GM19324 (cell line): Measurements from ENCODE around the gene FAM193B.
"Not testable (repeated sequence)": the region's sequence is repeated elsewhere in the genome, so short reads cannot be mapped to it uniquely, and the experiment has no call there.

Experiments used
- ATAC-seq: cut with Tn5 transposase; IDR thresholded peaks from one replicate; pipeline ENCODE4 v1.9.1; 2021; ENCODE audit warnings: mild to moderate bottlenecking, moderate library complexity; ENCODE audit not compliant: unreplicated experiment, low FRiP score

FAM193B gene

DNA sequence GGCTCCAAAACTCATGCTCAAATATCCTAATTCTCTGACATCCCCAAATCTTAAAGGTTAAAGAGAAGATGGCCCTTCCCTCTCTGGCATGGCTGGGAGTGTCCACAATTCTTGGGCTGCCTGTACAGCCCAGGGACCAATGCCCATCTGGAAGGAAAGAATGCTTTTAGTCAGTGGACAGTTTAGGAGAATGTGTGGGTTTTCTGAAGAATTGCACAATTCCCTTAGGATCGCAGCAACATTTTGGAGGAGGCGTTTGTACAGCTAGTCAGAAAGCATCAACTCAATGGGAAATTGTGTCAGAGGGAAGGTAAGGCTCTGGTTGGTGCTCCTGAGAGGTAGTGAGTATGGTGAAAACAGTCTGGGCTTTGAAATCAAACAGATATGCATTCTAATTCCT, 15.0 kb downstream of the FAM193B start:
- no peak for ATAC-seq

DNA sequence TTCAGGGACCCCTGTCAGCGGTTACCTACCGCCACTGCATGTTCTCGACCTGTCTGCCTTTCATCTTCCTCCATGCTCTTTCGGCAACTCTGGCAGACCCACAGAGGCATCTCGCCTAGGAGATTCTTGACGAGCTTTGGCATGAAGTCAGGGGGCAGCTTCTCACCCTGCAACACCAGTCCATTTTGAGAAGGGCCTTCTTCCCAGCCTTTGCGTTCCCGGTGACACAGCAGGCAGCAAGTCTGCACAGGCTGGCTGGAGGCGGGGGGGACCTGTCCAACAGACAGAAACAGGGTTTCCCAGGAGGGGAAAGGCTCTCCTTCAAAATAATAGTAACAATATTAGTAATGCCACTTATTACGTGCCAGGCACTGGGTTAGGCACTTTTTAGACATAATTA, 15.5 kb downstream of the FAM193B start:
- no peak for ATAC-seq

DNA sequence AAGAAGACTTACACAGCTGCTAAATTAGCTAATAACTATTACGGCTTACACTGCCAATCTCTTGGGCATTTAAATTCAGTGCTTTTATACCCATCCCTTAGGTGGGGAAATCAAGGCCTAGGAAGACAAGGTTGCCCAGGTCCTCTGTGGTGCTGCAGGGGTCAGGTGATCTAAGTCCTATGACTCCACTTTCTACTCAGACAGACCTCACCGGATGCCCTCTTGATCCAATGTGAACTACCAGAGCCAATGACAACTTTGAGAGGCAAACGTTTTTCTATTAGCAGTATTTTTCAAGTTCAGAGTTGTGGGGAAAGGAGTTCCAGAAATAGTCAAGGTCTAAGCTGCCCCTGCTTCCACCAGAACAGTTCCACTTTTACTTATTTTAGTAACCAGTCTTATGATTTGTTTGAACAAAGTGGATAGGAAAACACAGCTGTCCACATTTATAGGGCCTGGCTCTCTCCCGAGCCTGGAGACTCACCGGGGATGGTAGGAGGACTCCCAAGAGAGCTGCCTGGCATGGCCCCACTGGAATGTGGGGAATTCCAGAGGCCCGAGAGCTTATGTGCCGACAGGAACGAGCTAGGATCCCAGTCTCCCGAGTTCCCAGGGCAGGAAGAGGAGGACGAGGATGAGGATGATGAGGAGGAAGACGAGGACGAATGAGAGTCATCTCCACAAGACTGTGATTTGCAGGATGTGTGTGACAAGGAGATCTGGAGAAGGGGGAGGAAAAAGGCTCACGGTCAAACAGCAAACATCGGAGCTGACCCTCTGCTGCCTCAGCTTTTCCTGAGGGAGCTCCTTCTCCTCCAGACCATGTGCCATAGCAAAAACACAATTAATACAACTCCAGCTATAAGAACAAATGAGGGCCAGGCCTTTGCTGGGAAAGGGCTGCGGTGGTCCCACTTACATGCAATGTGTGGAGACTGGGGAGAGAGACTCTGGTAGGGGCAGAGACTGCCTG, 16.7 kb downstream of the FAM193B start:
- no peak for ATAC-seq

DNA sequence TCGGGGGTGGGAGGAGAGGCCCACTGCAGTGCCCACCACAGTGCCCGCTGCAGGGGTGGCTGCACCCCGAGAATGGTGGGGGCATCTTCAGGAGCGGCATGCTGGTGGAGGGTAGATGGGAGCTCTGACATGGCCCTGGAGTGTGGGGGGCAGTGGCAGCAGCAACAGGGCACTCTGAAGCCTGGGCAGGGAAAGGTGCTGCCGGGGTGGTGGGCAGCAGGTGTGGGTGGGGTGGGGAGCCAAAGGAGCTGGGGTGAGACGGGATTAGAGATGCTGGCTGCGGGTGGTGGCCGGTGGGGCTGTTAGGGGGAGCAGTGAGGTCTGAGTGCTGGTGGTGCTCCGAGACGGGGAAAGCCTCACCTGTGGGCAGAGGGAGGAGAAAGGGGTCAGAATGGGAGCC, 18.0 kb downstream of the FAM193B start:
- no peak for ATAC-seq

DNA sequence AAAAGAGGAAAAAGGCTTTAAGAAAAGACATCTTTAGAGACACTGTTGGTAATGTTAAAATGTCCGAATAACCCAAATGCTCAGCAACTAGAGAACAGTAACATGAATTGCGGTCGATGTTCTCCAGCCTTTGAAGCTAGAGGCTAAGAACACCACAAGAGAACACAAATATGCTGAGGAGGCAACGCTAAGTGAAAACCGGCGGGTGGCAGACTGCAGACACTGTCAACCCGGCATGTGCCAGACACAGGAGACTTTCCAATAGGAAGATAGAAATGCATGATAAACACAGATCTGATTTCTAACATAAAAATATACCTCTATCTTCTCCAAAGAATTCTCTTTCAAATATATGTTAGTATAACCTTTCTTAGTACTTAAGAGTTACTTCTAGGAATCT, 19.2 kb downstream of the FAM193B start:
- ATAC-seq = no peak

DNA sequence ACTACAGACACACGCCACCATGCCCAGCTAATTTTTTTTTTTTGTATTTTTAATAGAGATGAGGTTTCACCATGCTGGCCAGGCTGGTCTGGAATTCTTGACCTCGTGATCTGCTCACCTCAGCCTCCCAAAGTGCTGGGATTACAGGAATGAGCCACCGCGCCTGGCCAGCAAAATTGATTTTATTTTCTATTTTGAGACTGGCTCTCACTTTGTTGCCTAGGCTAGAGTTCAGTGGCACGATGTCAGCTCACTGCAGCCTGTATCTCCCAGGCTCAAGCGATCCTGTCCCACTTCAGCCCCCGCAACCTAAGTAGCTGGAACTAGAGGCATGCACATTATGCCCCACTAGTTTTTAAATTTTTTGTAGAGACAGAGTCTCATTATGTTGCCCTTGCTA, 19.9 kb downstream of the FAM193B start:
- not testable (repeated sequence) for ATAC-seq

DNA sequence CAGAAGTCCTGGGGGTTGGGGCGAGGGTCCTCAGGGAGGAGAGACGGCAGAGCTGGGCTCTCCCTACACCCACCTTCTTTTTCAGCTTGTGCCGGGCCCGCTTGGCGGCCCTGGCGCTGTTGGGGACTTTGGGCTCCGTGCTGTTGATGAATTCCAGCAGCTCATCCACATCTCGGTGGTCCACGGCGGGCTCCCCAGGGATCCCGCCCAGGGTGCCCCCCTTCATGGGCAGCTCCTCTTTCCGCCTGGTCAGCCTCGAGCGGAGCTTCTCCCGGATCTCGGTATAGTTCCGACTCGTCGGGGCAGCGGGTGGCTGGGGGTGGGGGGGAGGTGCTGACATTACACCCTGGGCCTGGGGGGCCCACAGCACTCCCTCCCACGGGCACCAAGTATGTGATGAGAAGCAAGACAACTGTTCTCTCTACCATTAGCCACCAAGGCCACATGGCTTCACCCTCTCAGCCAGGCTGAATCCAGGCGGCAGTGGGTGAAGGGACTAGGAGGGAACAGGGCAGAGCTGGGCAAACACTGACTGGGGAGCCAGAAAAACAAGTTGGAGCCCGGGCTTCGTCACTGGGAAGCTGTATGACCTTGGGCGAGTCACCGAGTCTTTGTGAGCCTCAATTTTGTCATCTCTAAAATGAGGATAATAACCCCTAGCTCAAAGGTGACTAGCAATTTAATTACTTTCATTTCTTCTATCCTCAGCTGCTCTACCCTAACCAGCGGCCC, 23.0 kb downstream of the FAM193B start:
- no peak for ATAC-seq

DNA sequence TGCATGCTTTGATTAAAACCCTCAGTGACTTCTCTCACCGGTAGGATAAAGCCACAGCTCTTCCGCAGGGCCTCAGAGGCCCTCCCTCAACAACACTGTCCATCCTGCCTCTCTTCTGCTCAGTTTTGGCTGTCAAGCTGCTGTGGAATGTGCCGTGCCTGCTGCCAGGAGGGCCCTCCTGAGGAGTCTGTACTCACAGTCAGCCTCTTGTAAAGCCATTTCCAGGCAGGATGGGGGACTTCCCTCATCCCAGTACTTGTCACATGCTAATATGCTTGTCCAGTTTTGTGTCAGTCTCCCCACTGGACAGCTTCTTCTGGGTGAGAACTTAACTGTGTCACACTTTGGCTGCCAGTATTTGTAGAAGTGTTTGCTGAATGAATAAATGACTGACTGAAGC, 23.7 kb downstream of the FAM193B start:
- ATAC-seq = no peak

DNA sequence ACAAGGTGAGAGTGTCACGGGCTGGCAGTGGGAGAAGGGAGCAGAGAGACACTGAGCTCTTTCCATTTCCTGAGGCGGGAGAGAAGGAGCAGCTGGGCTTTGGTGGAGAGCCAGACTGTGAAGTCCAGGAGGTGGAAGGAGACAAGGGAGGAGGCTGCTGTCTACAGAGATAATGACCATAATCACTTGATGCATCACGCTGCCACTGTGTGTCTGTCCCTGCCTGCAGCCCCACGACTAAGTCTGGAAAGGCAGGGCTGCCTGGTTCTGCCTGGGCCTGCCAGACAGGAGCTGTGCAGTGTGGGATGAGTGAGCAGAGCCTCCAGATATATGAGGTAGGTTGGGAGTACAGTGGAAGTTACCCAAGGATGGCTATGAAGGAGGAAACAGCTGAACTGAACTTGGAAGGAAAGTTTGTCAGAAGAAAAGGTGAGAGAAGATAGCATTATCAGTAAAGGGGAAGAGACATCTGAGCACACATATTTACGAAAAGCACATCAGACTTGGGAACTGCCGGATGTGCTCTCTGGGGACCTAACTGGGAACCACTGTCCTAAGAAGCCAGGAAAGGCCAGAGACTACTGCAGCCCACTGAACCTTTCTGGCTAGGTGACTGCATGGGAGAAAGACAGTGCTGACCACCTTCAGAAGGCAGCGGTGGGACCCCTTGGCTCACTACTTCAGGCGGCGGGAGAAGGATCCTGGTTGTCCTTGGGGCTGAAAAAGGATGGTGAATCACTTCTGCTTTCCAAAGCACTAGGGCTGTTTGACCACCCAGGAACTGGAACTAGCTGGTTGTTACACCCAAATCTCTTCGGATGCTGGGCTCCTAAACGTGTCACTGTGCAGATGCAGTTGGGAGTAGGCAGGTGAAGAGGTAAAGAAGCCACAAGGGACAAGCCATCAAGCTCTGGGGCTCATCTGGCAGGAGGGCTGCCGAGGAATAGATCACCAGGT, 24.8 kb downstream of the FAM193B start:
- no peak for ATAC-seq

DNA sequence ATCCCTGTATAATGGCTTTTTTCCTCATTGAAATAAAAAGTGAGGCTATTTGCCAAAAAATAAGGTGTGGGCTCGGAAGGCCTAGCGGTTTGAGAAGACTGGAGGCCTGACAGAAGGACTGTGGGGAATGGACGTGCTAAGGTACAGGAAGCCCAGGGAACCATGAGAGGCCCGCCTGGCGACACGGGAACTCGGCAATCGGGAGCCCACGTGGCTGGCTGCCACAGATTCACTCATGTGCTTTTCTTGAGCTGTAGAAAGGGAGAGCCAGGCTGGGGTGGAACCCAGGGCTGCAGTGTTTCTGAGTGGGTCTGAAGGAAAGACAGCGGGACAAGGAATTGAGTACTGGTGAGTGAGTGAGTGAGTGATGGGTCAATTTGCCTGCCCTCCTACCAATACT, 25.7 kb downstream of the FAM193B start:
- ATAC-seq = no peak

DNA sequence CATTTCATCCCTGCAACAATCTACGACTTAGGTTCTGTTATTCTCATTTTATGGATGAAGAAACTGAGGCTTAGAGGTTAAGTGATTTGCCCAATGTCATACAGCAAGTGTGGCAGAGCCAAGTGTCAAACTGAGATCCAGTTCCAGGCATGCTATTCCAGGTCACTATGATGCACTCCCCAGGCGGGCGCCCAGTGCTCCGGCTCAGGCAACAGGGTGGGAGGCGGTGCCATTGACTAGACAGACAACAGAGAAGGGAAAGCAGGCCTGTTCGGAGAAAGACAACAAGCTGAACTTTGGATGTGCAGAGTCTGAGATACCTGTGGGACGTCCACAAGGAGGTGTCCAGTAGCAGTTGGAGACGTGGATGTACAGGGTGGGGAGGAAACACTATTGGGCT, 26.8 kb downstream of the FAM193B start:
- no peak for ATAC-seq

DNA sequence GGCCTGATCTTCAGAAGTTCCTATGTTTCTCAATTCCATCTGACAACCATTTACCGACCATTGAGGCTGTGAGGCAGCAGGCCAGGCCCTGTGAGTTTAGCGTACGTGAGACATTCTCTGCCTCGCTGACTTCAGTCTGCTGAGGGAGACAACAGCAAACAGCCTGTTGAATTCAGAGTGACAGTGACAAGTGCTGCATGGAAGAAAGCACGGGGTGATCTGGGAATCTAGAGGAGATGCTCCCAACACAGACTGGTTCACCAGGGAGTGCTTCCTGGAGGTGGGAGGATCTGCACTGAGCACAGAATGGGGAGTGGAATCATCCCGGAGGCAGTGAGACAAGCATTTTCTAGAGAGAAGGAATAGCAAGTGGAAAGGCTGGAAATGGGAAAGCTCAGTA, 27.6 kb downstream of the FAM193B start:
- ATAC-seq = no peak

DNA sequence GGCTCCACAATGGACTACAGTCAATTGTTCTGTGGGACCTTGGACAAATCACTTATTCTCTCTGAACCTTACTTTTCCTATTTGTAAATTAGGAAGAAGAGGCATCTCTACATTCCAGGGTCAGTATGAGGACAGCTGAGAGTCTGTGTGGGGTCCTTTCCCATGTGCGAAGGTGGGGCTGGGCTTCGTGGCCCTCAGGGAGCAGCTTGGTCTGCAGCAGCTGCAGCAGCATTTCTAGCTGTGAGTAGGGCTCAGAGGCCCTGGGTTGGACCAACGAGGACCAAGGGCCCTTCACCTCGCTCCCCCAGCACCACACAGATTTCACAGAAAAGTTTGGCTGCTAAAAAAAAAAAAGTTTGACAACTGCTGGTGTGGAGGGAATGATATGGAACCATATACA, 28.2 kb downstream of the FAM193B start:
- no peak for ATAC-seq

DNA sequence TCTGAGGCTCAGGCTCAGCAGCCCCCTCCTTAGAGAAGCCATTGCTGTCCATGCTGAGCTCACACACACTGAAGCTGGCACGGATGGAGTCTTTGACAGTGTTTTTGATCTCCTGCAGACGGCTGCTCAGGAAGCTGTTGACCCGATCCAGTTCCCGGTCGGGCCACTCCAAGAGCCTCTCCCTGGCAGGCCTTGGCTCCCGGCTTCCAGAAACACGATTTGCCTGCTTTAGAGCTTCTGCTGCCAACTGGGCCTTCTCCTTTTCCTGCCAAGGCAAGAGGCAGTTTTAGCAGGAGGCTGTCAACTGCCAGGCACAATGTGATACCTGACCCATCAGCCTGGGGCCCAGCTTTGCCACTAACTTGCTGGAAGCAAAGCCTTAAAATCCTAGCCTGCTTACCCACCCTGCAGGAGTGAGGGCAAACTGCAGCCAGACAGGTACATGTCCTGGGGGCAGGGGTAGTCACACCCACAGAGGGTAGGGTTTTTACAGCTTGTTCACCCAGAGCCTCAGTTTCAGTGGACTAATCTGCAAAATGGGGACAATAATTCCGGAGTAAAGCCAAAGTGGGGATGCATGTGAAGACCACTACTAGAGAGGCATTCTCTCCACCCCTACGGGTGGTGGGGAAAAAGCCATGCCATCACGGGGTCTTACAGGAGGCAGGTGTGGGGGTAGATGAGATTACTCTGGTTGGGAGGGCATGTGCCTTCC, 29.3 kb downstream of the FAM193B start:
- ATAC-seq = no peak

DNA sequence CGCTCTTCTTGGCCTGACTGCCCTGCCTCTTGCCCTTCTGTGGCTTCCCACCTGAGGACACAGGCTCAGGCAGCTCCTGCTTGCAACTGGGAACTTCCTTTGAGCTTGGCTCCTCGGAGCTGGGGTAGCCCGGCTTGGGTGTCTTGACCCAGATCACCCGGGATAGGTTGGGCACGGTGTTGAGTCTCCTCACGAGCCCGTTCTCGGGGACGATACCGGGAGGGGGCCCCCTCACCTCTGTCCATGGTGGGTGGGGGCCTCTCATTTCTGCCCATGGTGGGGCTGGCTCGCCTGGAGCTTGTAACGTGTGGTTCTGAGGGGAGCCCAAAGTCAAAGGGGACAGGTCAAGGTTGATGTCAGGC, 29.8 kb downstream of the FAM193B start:
- no peak for ATAC-seq

DNA sequence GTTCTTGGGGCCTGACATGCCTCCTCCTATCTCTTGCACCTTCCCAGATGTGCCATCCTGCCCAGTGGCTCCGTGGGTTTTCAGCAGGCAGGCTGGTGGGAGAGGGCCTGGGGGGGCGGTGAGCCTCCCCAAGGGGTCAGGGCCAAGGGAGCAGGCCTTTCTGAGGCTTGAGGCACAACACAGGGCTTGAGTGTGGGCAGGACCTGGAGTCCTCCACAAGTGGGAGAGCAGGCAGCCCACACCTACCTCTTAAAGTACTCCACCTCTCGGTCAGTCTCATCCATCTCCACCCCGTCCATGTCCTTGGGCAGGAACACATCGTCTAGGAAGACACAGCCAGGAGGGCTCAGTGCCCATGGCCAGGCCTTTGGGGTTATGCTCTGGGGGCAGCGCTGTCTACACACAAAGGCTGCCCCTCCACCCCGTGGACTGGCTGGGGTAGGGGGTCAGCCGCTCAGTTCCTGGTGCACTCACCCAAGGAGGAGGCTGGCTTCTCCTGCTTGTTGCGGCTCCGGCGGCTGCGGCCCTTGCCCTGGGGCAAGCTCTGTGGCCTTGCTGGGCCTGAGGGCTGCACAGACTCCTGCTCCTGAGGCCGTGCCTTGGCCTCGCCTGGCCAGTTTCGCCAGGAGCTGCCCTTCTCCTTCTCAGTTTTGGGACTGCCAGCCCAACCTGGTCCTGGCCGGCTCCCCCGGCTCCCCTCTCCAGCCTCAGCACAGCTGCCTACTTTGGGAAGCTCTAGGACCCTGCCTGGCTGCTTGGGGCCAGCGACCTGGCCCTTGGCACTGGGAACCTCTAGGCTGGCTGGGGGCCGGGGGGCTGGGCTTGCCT, 30.4 kb downstream of the FAM193B start:
- no peak for ATAC-seq

DNA sequence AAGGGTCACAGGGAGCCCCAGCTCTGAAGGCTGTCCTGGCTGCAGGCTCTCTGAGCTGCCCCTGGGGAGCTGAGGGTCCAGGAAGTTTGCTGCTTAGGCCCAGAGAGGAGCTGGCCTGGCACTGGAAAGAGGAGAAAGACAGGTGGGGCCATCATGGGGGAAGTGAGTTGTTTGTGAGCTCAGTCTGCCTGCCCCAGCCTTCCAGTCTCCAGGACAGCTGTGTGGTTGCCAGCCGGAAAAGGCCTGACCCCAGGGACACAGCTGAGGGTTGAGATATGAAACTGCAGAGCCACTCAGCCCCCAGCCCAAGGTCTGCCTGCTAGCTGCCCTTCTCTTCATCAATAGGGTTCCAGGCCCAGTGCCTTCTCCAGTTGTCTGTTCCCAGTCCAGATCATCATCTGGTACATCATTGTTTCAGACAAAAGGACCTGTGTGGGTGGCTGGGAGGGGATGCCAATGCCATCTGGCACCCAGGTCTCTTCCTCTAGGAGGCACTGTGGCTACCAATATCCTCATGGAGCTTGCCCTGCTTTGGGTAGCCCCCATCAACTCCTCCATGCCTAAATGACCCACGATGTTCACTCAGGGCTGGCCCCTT, 33.3 kb downstream of the FAM193B start:
- no peak for ATAC-seq

DNA sequence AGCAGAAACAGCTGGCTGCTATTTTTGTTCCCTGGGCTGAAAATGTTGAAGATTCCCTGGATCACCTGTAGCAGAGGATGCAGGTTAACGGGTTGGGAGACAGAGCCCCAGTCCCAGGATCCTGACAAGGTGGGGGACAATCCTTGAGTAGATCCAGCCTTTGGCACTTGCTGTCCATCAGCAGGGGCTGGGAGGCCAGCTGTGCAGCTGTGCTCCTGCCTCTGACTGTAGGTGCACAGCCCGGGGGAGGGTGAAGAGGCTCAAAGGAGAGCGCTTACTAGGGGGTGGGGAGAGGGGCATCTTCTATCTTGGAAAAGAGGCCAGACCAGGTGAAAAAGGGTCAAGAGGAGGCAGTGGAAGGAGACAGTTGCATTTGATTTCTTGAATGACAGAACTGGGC, 34.1 kb downstream of the FAM193B start:
- ATAC-seq = no peak
